PC-3 (cell line): Measurements from ENCODE around the gene IL20RA.

Source experiments
- CTCF ChIP-seq: fragments of 300-600 bp; sonication (generic); conservative IDR thresholded peaks from 2 replicates; pipeline ENCODE4 v1.5.1; 2017; ENCODE audit warnings: antibody characterized with exemption, low read depth, mild to moderate bottlenecking, low read length
- EZH2 ChIP-seq: fragments of 300-600 bp; sonication (generic); IDR thresholded peaks from one replicate; pipeline ENCODE4 v1.6.1; 2017; ENCODE audit warnings: antibody characterized with exemption, mild to moderate bottlenecking, low read length; ENCODE audit not compliant: unreplicated experiment
- EZH2phosphoT487 ChIP-seq: fragments of 300-600 bp; sonication (generic); IDR thresholded peaks from 2 replicates; pipeline ENCODE4 v1.6.1; 2018; ENCODE audit warnings: mild to moderate bottlenecking, antibody characterized with exemption, low read length, borderline replicate concordance

- TF ChIP-seq CTCF (no peak), EZH2 (no peak), EZH2phosphoT487 (no peak)
Observed at GRCh38 chr6:137005073-137005472, 39.7 kb downstream of the IL20RA start.
